ENCODE results near the gene DAPP1.

- TF ChIP-seq, protein P1, sequence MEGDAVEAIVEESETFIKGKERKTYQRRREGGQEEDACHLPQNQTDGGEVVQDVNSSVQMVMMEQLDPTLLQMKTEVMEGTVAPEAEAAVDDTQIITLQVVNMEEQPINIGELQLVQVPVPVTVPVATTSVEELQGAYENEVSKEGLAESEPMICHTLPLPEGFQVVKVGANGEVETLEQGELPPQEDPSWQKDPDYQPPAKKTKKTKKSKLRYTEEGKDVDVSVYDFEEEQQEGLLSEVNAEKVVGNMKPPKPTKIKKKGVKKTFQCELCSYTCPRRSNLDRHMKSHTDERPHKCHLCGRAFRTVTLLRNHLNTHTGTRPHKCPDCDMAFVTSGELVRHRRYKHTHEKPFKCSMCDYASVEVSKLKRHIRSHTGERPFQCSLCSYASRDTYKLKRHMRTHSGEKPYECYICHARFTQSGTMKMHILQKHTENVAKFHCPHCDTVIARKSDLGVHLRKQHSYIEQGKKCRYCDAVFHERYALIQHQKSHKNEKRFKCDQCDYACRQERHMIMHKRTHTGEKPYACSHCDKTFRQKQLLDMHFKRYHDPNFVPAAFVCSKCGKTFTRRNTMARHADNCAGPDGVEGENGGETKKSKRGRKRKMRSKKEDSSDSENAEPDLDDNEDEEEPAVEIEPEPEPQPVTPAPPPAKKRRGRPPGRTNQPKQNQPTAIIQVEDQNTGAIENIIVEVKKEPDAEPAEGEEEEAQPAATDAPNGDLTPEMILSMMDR (conservative IDR thresholded peaks at IDR 0.05; ENCODE audit: low read length), result no peak
- TF ChIP-seq EZH2phosphoT487 (IDR thresholded peaks at IDR 0.05; ENCODE audit: borderline replicate concordance, low read depth, low read length), result no peak
Measured at GRCh38 chr4:99868126-99868596, 51.5 kb downstream of the DAPP1 start.
